BJ (cell line): ENCODE results near the gene LAMA4. TPM values are rescaled to one million over a fixed set of nuclear protein-coding genes. Genes with fewer than 3 reads are reported as not detected.

Experiments
- CTCF ChIA-PET: fragments of 350-600 bp; formaldehyde crosslinking; extraction: SDS; loops from one replicate; lab custom pipeline; 2021; ENCODE audit warnings: antibody characterized with exemption, inconsistent platforms; lab: Yijun Ruan, JAX
- POLR2A ChIA-PET: fragments of 300-600 bp; sonication (Branson Sonifier 250); formaldehyde crosslinking; extraction: SDS; loops from one replicate; lab custom pipeline; 2021; ENCODE audit warnings: antibody characterized with exemption; lab: Charles Lee
- DNase-seq: peaks from one replicate; pipeline ENCODE4 v3.0.0-alpha.2; 2011; ENCODE audit warnings: low read depth
- H3K27me3 ChIP-seq: 2 replicates; pipeline ENCODE4 v1.6.0; 2011; ENCODE audit warnings: low read length; ENCODE audit not compliant: control insufficient read depth, insufficient read depth
- H3K36me3 ChIP-seq: 2 replicates; pipeline ENCODE4 v1.5.1; 2011; ENCODE audit warnings: low read length; ENCODE audit not compliant: control insufficient read depth, insufficient read depth
- H3K4me3 ChIP-seq: 2 replicates; pipeline ENCODE4 v1.5.1; 2011; ENCODE audit warnings: low read depth, mild to moderate bottlenecking, control low read depth, low read length
- CTCF ChIP-seq: IDR thresholded peaks from 2 replicates; pipeline ENCODE4 v1.5.1; 2011; ENCODE audit warnings: low read depth, mild to moderate bottlenecking, control low read depth, inconsistent platforms, low read length, moderate library complexity; ENCODE audit not compliant: insufficient read depth
- polyA plus RNA-seq: library from polyadenylated mRNA; depleted of rRNA; stranded (reverse); fragments of >200 nt; gene quantifications from 2 replicates; pipeline ENCODE4 v1.2.3, GENCODE V29; 2011

The LAMA4 gene
- polyA plus RNA-seq, 1 experiment, result 301 TPM

DNA sequence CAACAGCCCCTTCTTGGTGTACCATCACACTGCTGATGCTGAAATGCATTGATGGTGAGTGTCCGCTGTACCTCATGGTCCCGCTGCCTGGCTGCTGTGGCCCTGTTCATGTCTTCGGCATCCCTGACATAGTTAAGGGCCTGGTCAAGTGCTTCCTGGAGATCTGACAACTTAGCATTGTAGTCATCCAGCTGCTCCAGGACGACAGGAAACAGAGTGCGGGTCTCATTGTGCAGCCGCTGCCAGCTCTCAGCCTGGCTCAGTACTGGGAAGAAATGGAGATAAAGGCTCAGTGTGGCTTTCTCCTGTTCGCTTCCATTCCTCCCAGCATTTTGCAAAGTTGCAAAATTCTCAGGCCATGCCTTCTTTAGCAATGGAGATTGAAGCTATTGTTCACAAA, 81.8 kb downstream of the LAMA4 start:
- CTCF ChIA-PET, result interaction anchor here (1.2 to 3.1 kb wide), 2 partner anchors 8 to 9 kb away, joined by 5 to 16 read pairs; no protein-coding TSS in a partner anchor
- TF ChIP-seq CTCF, result no peak
- no peak overlapping the region for H3K4me3 ChIP-seq
- no peaks in the 10 kb centered on the region for H3K27me3 ChIP-seq
- POLR2A ChIA-PET, result no interaction called here
- H3K36me3 ChIP-seq, result peaks cover 13% of the 10 kb centered on the region
- no peak for DNase-seq

- Histone ChIP-seq H3K27me3 (no peaks in the 10 kb centered on the region), H3K4me3 (no peak overlapping the region), H3K36me3 (peaks cover 11% of the 10 kb centered on the region)
- ChIA-PET POLR2A (no interaction called here), CTCF (interaction anchor here (0.6 kb wide), 1 partner anchor 15 kb away, joined by 3 read pairs; no protein-coding TSS in a partner anchor)
- TF ChIP-seq CTCF, result no peak
- no peak for DNase-seq
Measured at GRCh38 chr6:112169541-112169940, 84.8 kb downstream of the LAMA4 start.

GRCh38 chr6:112163295-112164257, 90.8 kb downstream of the LAMA4 start:
- peaks cover 8% of the 10 kb centered on the region for H3K36me3 ChIP-seq
- POLR2A ChIA-PET, result no interaction called here
- no peak overlapping the region for H3K4me3 ChIP-seq
- H3K27me3 ChIP-seq, result no peaks in the 10 kb centered on the region
- CTCF ChIA-PET, result interaction anchor here (0.6 to 3.3 kb wide), 13 partner anchors 10 to 107 kb away, joined by 3 to 20 read pairs (median 4); partner anchors contain the start of genes FAM229B and TUBE1
- TF ChIP-seq CTCF, result peak; percentile 85
- no peak for DNase-seq

DNA sequence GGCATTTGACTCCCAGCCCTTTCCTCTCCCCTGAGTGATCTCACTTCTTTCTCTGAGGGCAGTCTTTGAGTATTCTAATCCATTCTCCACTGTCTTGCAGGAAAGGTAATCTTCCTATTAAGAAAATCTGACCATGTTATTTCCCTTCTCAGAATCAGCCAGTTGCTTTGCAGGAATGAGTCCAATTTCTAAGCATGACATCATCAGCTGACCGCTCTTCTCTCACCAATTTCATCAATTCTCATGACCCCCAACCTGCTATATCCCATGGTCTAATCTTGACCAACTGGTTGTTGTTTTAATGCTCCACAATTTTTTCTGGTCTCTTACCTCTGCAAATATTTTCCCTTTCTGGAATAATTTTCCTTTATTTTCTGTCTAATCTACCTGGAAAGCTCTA, 93.6 kb downstream of the LAMA4 start:
- CTCF ChIA-PET, result interaction anchor here (0.8 to 1.1 kb wide), 2 partner anchors 30 to 74 kb away, joined by 3 to 5 read pairs; partner anchors contain the start of genes FAM229B and TUBE1
- H3K4me3 ChIP-seq, result no peak overlapping the region
- peaks cover 7% of the 10 kb centered on the region for H3K36me3 ChIP-seq
- no peak for DNase-seq
- H3K27me3 ChIP-seq, result no peaks in the 10 kb centered on the region
- POLR2A ChIA-PET, result no interaction called here
- no peak for TF ChIP-seq CTCF

- no peak for TF ChIP-seq CTCF
- H3K27me3 ChIP-seq, result no peaks in the 10 kb centered on the region
- no peak overlapping the region for H3K4me3 ChIP-seq
- no peak for DNase-seq
- CTCF ChIA-PET, result interaction anchor here (0.7 kb wide), 1 partner anchor 13 kb away, joined by 4 read pairs; no protein-coding TSS in a partner anchor
- H3K36me3 ChIP-seq, result peaks cover 2% of the 10 kb centered on the region
- POLR2A ChIA-PET, result no interaction called here
Measured at GRCh38 chr6:112156668-112157067, 97.7 kb downstream of the LAMA4 start.
